Prostate gland (tissue), 2 donors: Measurements from ENCODE around the gene EPS15.

ENCODE experiments used
- CTCF ChIP-seq, 4 experiments: fragments of 200-600 bp in 2 of 4; fragments of 450-650 bp in 2 of 4; sonication (generic) in 2 of 4; IDR thresholded peaks; 1 replicate in 3 of 4; 2 replicates in 1 of 4; pipeline ENCODE4 v1.5.1; 2016 to 2019; ENCODE audit warnings: antibody characterized with exemption in 4 of 4, mild to moderate bottlenecking in 2 of 4, moderate library complexity in 2 of 4
- POLR2A ChIP-seq: fragments of 450-650 bp; IDR thresholded peaks from one replicate; pipeline ENCODE4 v1.6.1; 2016; ENCODE audit warnings: antibody characterized with exemption, mild to moderate bottlenecking

- no peak for TF ChIP-seq CTCF (IDR thresholded peaks at IDR 0.05)
- no peak for TF ChIP-seq POLR2A
These were observed 171.5 kb downstream of the EPS15 start for GRCh38 chr1:51347398-51348146.
